Esophagus squamous epithelium (tissue), 5 donors: ENCODE results near the gene NXPE3. TPM values are rescaled to one million over a fixed set of nuclear protein-coding genes. Genes with fewer than 3 reads are reported as not detected.
A peak's percentile ranks its signal among the peaks of the same experiment; 100 is the strongest.

Source experiments
- DNase-seq: peaks from one replicate; lab custom pipeline; 2025; lab: John Stamatoyannopoulos, UW
- H3K27ac ChIP-seq, 4 donors: fragments of 200-600 bp; sonication (generic); one replicate each; pipeline ENCODE4 v1.5.1; 2016 to 2019; ENCODE audit warnings: mild to moderate bottlenecking in 1 of 4
- H3K27me3 ChIP-seq, 4 donors: fragments of 200-600 bp; sonication (generic); 1 replicate in 3 of 4; 2 replicates in 1 of 4; pipeline versions ENCODE4 v1.5.1 to v1.6.0; 2017 to 2021; ENCODE audit warnings: antibody characterized with exemption in 1 of 4
- H3K36me3 ChIP-seq, 3 donors: fragments of 200-600 bp; sonication (generic); one replicate each; pipeline ENCODE4 v1.5.1; 2016 to 2019
- H3K4me1 ChIP-seq, 3 donors: fragments of 200-600 bp; sonication (generic); one replicate each; pipeline ENCODE4 v1.5.1; 2017 to 2019
- H3K4me3 ChIP-seq, 4 donors: fragments of 200-600 bp; sonication (generic); 1 replicate in 3 of 4; 2 replicates in 1 of 4; pipeline ENCODE4 v1.5.1; 2016 to 2019; ENCODE audit warnings: mild to moderate bottlenecking in 2 of 4, moderate library complexity in 1 of 4
- H3K9me3 ChIP-seq, 3 donors: fragments of 200-600 bp; sonication (generic); one replicate each; pipeline ENCODE4 v1.5.1; 2016 to 2019
- POLR2A ChIP-seq, 4 donors: fragments of 450-650 bp; IDR thresholded peaks; one replicate each; pipeline ENCODE4 v1.6.1; 2017; ENCODE audit warnings: antibody characterized with exemption in 4 of 4, mild to moderate bottlenecking in 4 of 4, moderate library complexity in 3 of 4
- WGBS, 2 donors: methylation state at CpG; one replicate each; pipeline ENCODE4 v1.1.5; 2018; 5-methylcytosine and 5-hydroxymethylcytosine counted together
- intact Hi-C: fragments of 100-400 bp; cut with DNase I; formaldehyde crosslinking; loops from one replicate; pipeline ENCODE4 v1.15.0; 2022
- total RNA-seq, 4 donors: library from RNA; depleted of rRNA; stranded (reverse); fragments of >200 nt; gene quantifications; one replicate each; pipeline ENCODE4 v1.1.0, GENCODE V29; 2016
- TF ChIP-seq, protein P1 (sequence below), 6 experiments: fragments of 450-650 bp in 4 of 6; fragments of 200-600 bp in 2 of 6; sonication (generic) in 2 of 6; IDR thresholded peaks; one replicate each; pipeline ENCODE4 v1.5.1; 2016 to 2019; ENCODE audit warnings: antibody characterized with exemption in 6 of 6, mild to moderate bottlenecking in 4 of 6, moderate library complexity in 4 of 6
- donor health status: DM: yes; HTN: yes; CAD: no.

The NXPE3 gene
- total RNA-seq, 4 donors from 2014 or later, result 1.1 to 6.5 (median 2.5) TPM

GRCh38 chr3:101848326-101848725, 69.3 kb downstream of the NXPE3 start:
- Histone ChIP-seq H3K4me3 (peak overlapping the region in 3 of 4 donors; percentile 84 to 98 (median 97)), H3K27ac (peak overlapping the region; percentile 95 to 100 (median 100)), H3K9me3 (no peaks in the 10 kb centered on the region), H3K36me3 (peaks cover 6 to 17% (median 7%) of the 10 kb centered on the region in 3 donors), H3K4me1 (peaks cover 6 to 50% (median 20%) of the 10 kb centered on the region in 3 donors), H3K27me3 (no peaks in the 10 kb centered on the region)
- WGBS, 2 donors, result 25 to 43% methylated on average over 3 of the region's 3 CpGs
- TF ChIP-seq, protein P1, sequence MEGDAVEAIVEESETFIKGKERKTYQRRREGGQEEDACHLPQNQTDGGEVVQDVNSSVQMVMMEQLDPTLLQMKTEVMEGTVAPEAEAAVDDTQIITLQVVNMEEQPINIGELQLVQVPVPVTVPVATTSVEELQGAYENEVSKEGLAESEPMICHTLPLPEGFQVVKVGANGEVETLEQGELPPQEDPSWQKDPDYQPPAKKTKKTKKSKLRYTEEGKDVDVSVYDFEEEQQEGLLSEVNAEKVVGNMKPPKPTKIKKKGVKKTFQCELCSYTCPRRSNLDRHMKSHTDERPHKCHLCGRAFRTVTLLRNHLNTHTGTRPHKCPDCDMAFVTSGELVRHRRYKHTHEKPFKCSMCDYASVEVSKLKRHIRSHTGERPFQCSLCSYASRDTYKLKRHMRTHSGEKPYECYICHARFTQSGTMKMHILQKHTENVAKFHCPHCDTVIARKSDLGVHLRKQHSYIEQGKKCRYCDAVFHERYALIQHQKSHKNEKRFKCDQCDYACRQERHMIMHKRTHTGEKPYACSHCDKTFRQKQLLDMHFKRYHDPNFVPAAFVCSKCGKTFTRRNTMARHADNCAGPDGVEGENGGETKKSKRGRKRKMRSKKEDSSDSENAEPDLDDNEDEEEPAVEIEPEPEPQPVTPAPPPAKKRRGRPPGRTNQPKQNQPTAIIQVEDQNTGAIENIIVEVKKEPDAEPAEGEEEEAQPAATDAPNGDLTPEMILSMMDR (IDR thresholded peaks at IDR 0.05), result no peak
- TF ChIP-seq POLR2A (IDR thresholded peaks at IDR 0.05), result no peak
- no peak for DNase-seq
- intact Hi-C loops, result no loop called here

- TF ChIP-seq POLR2A (IDR thresholded peaks at IDR 0.05), result peak in 3 of 4 donors; percentile 79 to 100 (median 98)
- TF ChIP-seq, protein P1 (IDR thresholded peaks at IDR 0.05), result peak in 1 of 6 experiments; percentile 13
- H3K4me1 ChIP-seq, result peaks cover 13 to 57% (median 25%) of the 10 kb centered on the region in 3 donors
These were observed 70.0 kb downstream of the NXPE3 start, which contains the start of gene NFKBIZ for GRCh38 chr3:101848754-101849713. NFKBIZ (plus strand) TSS chr3:101849514; CDS start chr3:101849629, 115 bp downstream.

DNA sequence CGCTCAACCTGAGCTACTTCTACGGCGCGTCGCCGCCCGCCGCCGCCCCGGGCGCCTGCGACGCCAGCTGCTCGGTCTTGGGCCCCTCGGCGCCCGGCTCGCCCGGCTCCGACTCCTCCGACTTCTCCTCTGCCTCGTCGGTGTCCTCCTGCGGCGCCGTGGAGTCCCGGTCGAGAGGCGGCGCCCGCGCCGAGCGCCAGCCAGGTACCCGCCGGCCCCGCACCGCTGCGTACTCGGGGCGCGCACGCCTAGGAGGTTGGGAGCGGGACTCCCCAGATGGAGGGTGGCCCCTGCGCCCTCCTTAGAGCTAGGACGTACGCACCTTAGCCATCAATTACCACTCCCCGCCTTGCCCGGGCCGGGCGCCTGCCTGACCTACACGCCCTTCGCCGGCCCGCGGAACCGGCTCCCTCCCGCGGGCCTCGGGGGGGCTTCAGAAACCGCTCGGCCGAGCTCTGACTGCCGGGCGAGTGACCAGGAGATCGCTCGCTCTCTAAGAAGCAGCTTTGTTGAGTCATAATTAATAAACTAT, 70.8 kb downstream of the NXPE3 start:
- peak; percentile 21 for DNase-seq
- peak overlapping the region; percentile 95 to 100 (median 100) for H3K27ac ChIP-seq
- TF ChIP-seq, protein P1 (IDR thresholded peaks at IDR 0.05), result peak in 1 of 6 experiments; percentile 6
- no peak for TF ChIP-seq POLR2A (IDR thresholded peaks at IDR 0.05)
- no peaks in the 10 kb centered on the region for H3K27me3 ChIP-seq
- H3K36me3 ChIP-seq, result peaks cover 13 to 31% (median 17%) of the 10 kb centered on the region in 3 donors
- no CpG with 5 or more reads among the region's 67 CpGs for WGBS, 2 donors
- H3K4me1 ChIP-seq, result peaks cover 13 to 64% (median 25%) of the 10 kb centered on the region in 3 donors
- H3K4me3 ChIP-seq, result peak overlapping the region; percentile 84 to 98 (median 98)
- intact Hi-C loops, result no loop called here
- H3K9me3 ChIP-seq, result no peaks in the 10 kb centered on the region

More at GRCh38 chr3:101848754-101849713, 70.0 kb downstream of the NXPE3 start, which contains the start of gene NFKBIZ:
- Histone ChIP-seq H3K9me3 (no peaks in the 10 kb centered on the region), H3K27ac (peak within 1 kb of the TSS; percentile 95 to 100 (median 100)), H3K4me3 (peak within 1 kb of the TSS; percentile 84 to 98 (median 98)), H3K27me3 (no peaks in the 10 kb centered on the region), H3K36me3 (peaks cover 13 to 24% (median 13%) of the 10 kb centered on the region in 3 donors)
- 5 to 8% methylated on average over 16 to 21 of the region's 95 CpGs for WGBS, 2 donors
- intact Hi-C loops, result no loop called here
- peak; percentile 70 for DNase-seq

DNA sequence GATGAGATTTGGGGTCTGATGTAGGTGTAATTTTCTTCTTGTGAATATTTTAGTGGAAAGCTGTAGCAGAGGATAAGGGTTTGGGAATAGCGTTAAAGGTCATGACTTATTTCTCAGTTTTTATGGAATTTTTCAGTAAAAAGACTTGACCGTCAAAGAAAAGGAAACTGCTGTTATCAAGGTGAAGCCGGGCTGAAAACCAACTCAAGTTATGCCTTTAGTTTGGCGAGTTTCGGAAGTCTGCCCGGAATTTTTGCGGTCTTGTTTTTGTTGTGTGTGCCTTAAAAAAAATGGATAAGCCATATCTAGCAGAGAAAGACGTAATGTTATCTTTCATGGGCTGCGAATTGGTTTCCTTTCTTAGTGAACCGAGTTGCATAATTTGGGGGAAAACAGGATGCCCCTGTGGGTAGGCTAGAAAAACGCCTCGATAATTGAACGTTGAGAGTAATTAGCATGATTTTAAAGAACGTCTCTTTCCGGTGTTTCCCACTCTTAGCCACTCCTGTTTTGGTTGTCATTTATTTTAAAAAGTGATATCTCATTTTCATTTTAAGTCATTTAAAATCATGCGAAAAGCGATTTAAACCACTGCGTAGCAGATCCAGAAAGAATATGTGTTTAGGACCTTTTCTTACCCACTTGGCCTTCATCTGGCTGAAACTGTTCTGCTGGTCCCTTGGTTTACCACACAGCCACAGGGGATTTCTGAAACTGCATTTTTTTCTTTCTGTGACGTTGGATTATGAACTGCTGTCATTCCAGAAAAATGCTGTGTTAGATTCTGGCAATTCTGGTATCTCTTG, 71.4 kb downstream of the NXPE3 start:
- Histone ChIP-seq H3K36me3 (peaks cover 20 to 38% (median 24%) of the 10 kb centered on the region in 3 donors), H3K27ac (peak overlapping the region; percentile 95 to 100 (median 100)), H3K27me3 (no peaks in the 10 kb centered on the region), H3K4me1 (peaks cover 13 to 71% (median 25%) of the 10 kb centered on the region in 3 donors), H3K9me3 (no peaks in the 10 kb centered on the region), H3K4me3 (peak overlapping the region; percentile 84 to 98 (median 98))
- 0 to 1% methylated on average over 19 of the region's 19 CpGs for WGBS, 2 donors
- peak in 2 of 4 donors; percentile 19 to 39 for TF ChIP-seq POLR2A (IDR thresholded peaks at IDR 0.05)
- TF ChIP-seq, protein P1 (IDR thresholded peaks at IDR 0.05), result no peak
- intact Hi-C loops, result no loop called here
- no peak for DNase-seq
